HepG2 (cell line): ENCODE measurements around the gene PLET1. TPM values are rescaled to one million over a fixed set of nuclear protein-coding genes. Genes with fewer than 3 reads are reported as not detected.
A peak's percentile ranks its signal among the peaks of the same experiment; 100 is the strongest.

Experiments used
- ARNTL ChIP-seq: sonication (generic); formaldehyde crosslinking; IDR thresholded peaks from 2 replicates; pipeline ENCODE4 v1.4.0; 2020; ENCODE audit warnings: mild to moderate bottlenecking, missing genetic modification reagents
- BORCS8-MEF2B ChIP-seq: sonication (generic); formaldehyde crosslinking; IDR thresholded peaks from 2 replicates; pipeline ENCODE4 v1.8.0; 2022; ENCODE audit warnings: mild to moderate bottlenecking, missing genetic modification reagents
- CREB1 ChIP-seq, 2 experiments: fragments of 450-650 bp in 1 of 2; IDR thresholded peaks; 2 replicates each; pipeline ENCODE4 v1.6.1; 2016 to 2017; ENCODE audit warnings: control low read depth in 1 of 2, mild to moderate bottlenecking in 1 of 2, missing compliant biosample characterization in 1 of 2, missing genetic modification characterization in 1 of 2
- HMG20B ChIP-seq: conservative IDR thresholded peaks from 2 replicates; pipeline ENCODE4 v1.6.1; 2016; ENCODE audit warnings: missing genetic modification reagents, missing compliant biosample characterization
- ISX ChIP-seq: sonication (generic); formaldehyde crosslinking; conservative IDR thresholded peaks from 2 replicates; pipeline ENCODE4 v1.5.0; 2020; ENCODE audit warnings: missing genetic modification reagents
- KLF6 ChIP-seq: IDR thresholded peaks from 2 replicates; pipeline ENCODE4 v1.8.0; 2016; ENCODE audit warnings: missing biosample characterization, missing genetic modification reagents
- MTF2 ChIP-seq: sonication (generic); formaldehyde crosslinking; IDR thresholded peaks from 2 replicates; pipeline ENCODE4 v1.5.0; 2020; ENCODE audit warnings: missing genetic modification reagents, borderline replicate concordance
- NONO ChIP-seq, 2 experiments: fragments of 450-650 bp in 1 of 2; sonication (generic) in 1 of 2; formaldehyde crosslinking in 1 of 2; IDR thresholded peaks in 1 of 2; conservative IDR thresholded peaks in 1 of 2; 2 replicates each; pipeline versions ENCODE4 v1.6.1 to v1.8.0; 2017 to 2022; ENCODE audit warnings: mild to moderate bottlenecking in 1 of 2, missing genetic modification reagents in 1 of 2, moderate library complexity in 1 of 2
- POGZ ChIP-seq: sonication (generic); formaldehyde crosslinking; IDR thresholded peaks from 2 replicates; pipeline ENCODE4 v1.4.0; 2020; ENCODE audit warnings: mild to moderate bottlenecking, missing genetic modification reagents
- SIX4 ChIP-seq: sonication (generic); formaldehyde crosslinking; IDR thresholded peaks from 2 replicates; pipeline ENCODE4 v1.4.0; 2020; ENCODE audit warnings: missing genetic modification reagents
- SKI ChIP-seq: fragments of 450-650 bp; IDR thresholded peaks from one replicate; pipeline ENCODE4 v1.6.1; 2018; ENCODE audit warnings: mild to moderate bottlenecking; ENCODE audit not compliant: partially characterized antibody
- ZBTB2 ChIP-seq: sonication (generic); formaldehyde crosslinking; IDR thresholded peaks from 2 replicates; pipeline ENCODE4 v1.8.0; 2022; ENCODE audit warnings: low read depth, missing genetic modification reagents
- ZBTB7A ChIP-seq: sonication (generic); formaldehyde crosslinking; IDR thresholded peaks from 2 replicates; pipeline ENCODE4 v1.8.0; 2022; ENCODE audit warnings: mild to moderate bottlenecking, missing genetic modification reagents
- ZNF281 ChIP-seq: sonication (generic); formaldehyde crosslinking; IDR thresholded peaks from 2 replicates; pipeline ENCODE4 v1.4.0; 2020; ENCODE audit warnings: missing genetic modification reagents, borderline replicate concordance
- ZNF510 ChIP-seq: sonication (generic); formaldehyde crosslinking; IDR thresholded peaks from 2 replicates; pipeline ENCODE4 v1.4.0; 2020; ENCODE audit warnings: low read depth, mild to moderate bottlenecking, missing genetic modification reagents
- ZNF615 ChIP-seq: sonication (generic); formaldehyde crosslinking; IDR thresholded peaks from 2 replicates; pipeline ENCODE4 v1.5.0; 2020; ENCODE audit warnings: mild to moderate bottlenecking, missing genetic modification reagents, borderline replicate concordance
- ZZZ3 ChIP-seq: sonication (generic); formaldehyde crosslinking; IDR thresholded peaks from 2 replicates; pipeline ENCODE4 v1.4.0; 2020; ENCODE audit warnings: missing genetic modification reagents, mild to moderate bottlenecking, borderline replicate concordance
- polyA plus RNA-seq, 8 experiments: library from polyadenylated mRNA; depleted of rRNA in 3 of 8; stranded (reverse) in 7 of 8; unstranded in 1 of 8; fragments of >200 nt; fragmentation: Illumina TruSeq in 4 of 8; extraction: Trizol in 4 of 8; gene quantifications; 2 replicates each; pipeline versions ENCODE4 v1.2.1 to v1.2.3, GENCODE V29; 2011 to 2016; ENCODE audit warnings: low read depth in 4 of 8, missing spikeins in 1 of 8, mixed read lengths in 1 of 8; ENCODE audit not compliant: insufficient read depth in 1 of 8
- total RNA-seq, 5 experiments: library from RNA; depleted of rRNA; stranded (reverse); fragments of >200 nt; fragmentation: Illumina TruSeq; extraction: Trizol; gene quantifications; 2 replicates each; pipeline ENCODE4 v1.2.3, GENCODE V29; 2016; ENCODE audit warnings: low read depth in 1 of 5
- TF ChIP-seq, protein P1 (sequence below): sonication (generic); formaldehyde crosslinking; IDR thresholded peaks from 2 replicates; pipeline ENCODE4 v1.4.0; 2020; ENCODE audit warnings: missing genetic modification reagents
- TF ChIP-seq, protein P2 (sequence below): sonication (generic); formaldehyde crosslinking; IDR thresholded peaks from 2 replicates; pipeline ENCODE4 v1.4.0; 2020; ENCODE audit warnings: missing genetic modification reagents

The PLET1 gene
- total and polyA plus RNA-seq, 2 of the 13 experiments (the other 11 are each of a cell fraction or from before 2014, with no cell fraction given), result not detected

GRCh38 chr11:112226062-112226830 is 34.4 kb downstream of the PLET1 start, which contains the start of gene PTS (continued):
- TF ChIP-seq BORCS8-MEF2B (CRISPR knock-in tag) (peak; percentile 16; the same call in 1 of the 2 replicates), ARNTL (peak; percentile 27; the same call in 1 of the 2 replicates), ZBTB7A (CRISPR knock-in tag) (peak; percentile 18; the same call in 1 of the 2 replicates), KLF6 (CRISPR knock-in tag) (peak; percentile 71; the same call in 1 of the 2 replicates), ZBTB2 (CRISPR knock-in tag) (peak; percentile 57; the same call in 1 of the 2 replicates), SKI (peak; percentile 40), ZNF615 (CRISPR knock-in tag) (no peak), ZNF281 (CRISPR knock-in tag) (peak; percentile 47; the same call in 1 of the 2 replicates), ZNF510 (CRISPR knock-in tag) (no peak), ISX (CRISPR knock-in tag) (0 out of 2 replicates have a peak, but pooled peaks have one; percentile 27), SIX4 (CRISPR knock-in tag) (0 out of 2 replicates have a peak, but pooled peaks have one; percentile 9), MTF2 (CRISPR knock-in tag) (peak; percentile 50; the same call in 1 of the 2 replicates), POGZ (CRISPR knock-in tag) (0 out of 2 replicates have a peak, but pooled peaks have one; percentile 29), CREB1 (IDR thresholded peaks at IDR 0.05) (peak; percentile 68; the same call in 1 of the 2 replicates), CREB1 (CRISPR knock-in tag; IDR thresholded peaks at IDR 0.05) (peak; percentile 79), ZZZ3 (CRISPR knock-in tag) (no peak; the same call in 1 of the 2 replicates), NONO (IDR thresholded peaks at IDR 0.05) (no peak), NONO (CRISPR knock-in tag; conservative IDR thresholded peaks at IDR 0.05) (0 out of 2 replicates have a peak, but pooled peaks have one; percentile 65), HMG20B (CRISPR knock-in tag) (peak; percentile 69; the same call in 1 of the 2 replicates)
- TF ChIP-seq, protein P1, sequence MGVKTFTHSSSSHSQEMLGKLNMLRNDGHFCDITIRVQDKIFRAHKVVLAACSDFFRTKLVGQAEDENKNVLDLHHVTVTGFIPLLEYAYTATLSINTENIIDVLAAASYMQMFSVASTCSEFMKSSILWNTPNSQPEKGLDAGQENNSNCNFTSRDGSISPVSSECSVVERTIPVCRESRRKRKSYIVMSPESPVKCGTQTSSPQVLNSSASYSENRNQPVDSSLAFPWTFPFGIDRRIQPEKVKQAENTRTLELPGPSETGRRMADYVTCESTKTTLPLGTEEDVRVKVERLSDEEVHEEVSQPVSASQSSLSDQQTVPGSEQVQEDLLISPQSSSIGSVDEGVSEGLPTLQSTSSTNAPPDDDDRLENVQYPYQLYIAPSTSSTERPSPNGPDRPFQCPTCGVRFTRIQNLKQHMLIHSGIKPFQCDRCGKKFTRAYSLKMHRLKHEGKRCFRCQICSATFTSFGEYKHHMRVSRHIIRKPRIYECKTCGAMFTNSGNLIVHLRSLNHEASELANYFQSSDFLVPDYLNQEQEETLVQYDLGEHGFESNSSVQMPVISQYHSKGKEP (CRISPR knock-in tag), result peak; percentile 33
- TF ChIP-seq, protein P2, sequence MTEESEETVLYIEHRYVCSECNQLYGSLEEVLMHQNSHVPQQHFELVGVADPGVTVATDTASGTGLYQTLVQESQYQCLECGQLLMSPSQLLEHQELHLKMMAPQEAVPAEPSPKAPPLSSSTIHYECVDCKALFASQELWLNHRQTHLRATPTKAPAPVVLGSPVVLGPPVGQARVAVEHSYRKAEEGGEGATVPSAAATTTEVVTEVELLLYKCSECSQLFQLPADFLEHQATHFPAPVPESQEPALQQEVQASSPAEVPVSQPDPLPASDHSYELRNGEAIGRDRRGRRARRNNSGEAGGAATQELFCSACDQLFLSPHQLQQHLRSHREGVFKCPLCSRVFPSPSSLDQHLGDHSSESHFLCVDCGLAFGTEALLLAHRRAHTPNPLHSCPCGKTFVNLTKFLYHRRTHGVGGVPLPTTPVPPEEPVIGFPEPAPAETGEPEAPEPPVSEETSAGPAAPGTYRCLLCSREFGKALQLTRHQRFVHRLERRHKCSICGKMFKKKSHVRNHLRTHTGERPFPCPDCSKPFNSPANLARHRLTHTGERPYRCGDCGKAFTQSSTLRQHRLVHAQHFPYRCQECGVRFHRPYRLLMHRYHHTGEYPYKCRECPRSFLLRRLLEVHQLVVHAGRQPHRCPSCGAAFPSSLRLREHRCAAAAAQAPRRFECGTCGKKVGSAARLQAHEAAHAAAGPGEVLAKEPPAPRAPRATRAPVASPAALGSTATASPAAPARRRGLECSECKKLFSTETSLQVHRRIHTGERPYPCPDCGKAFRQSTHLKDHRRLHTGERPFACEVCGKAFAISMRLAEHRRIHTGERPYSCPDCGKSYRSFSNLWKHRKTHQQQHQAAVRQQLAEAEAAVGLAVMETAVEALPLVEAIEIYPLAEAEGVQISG (CRISPR knock-in tag), result peak; percentile 79
